ENCODE data around the gene TAF1. TPM values are rescaled to one million over a fixed set of nuclear protein-coding genes. Genes with fewer than 3 reads are reported as not detected.
"Not testable (repeated sequence)": the region's sequence is repeated elsewhere in the genome, so short reads cannot be mapped to it uniquely, and the experiment has no call there.

Gene TAF1
- total RNA-seq, 1 donor from 2014 or later = 23.3 TPM

- H3K4me1 ChIP-seq (ENCODE audit: insufficient read depth, low read length) = no peaks in the 10 kb centered on the region
- no peaks in the 10 kb centered on the region for H3K27me3 ChIP-seq (ENCODE audit: insufficient read depth, low read length)
- Mint-ChIP-seq H3K27me3 (ENCODE audit: low read depth, unreplicated experiment) (no peaks in the 10 kb centered on the region), H3K9me3 (ENCODE audit: unreplicated experiment) (peaks cover 2% of the 10 kb centered on the region), H3K4me3 (ENCODE audit: unreplicated experiment) (no peak overlapping the region), H3K27ac (ENCODE audit: unreplicated experiment) (no peak overlapping the region), H3K4me1 (ENCODE audit: low read depth, unreplicated experiment) (no peaks in the 10 kb centered on the region), H3K36me3 (ENCODE audit: low read depth, unreplicated experiment) (no peaks in the 10 kb centered on the region)
- no peaks in the 10 kb centered on the region for H3K36me3 ChIP-seq (ENCODE audit: insufficient read depth, low read length)
- no peak for TF ChIP-seq CTCF (IDR thresholded peaks at IDR 0.05; ENCODE audit: insufficient read depth, low read depth, low read length)
- TF ChIP-seq EZH2 (IDR thresholded peaks at IDR 0.05; ENCODE audit: insufficient read depth, low read length) = no peak
- no peaks in the 10 kb centered on the region for H3K79me2 ChIP-seq (ENCODE audit: insufficient read depth, low read length)
- no peak overlapping the region for H3K9ac ChIP-seq (ENCODE audit: low read length)
- no peak overlapping the region for H3K4me3 ChIP-seq (ENCODE audit: insufficient read depth, low read depth, low read length)
- H3K4me2 ChIP-seq (ENCODE audit: low read length) = no peak overlapping the region
- H4K20me1 ChIP-seq (ENCODE audit: insufficient read depth, low read length) = no peaks in the 10 kb centered on the region
- H3K9me3 ChIP-seq (ENCODE audit: insufficient read depth, low read depth, low read length) = no peaks in the 10 kb centered on the region
- no peak overlapping the region for H2AFZ ChIP-seq (ENCODE audit: low read depth, low read length)
- DNase-seq (ENCODE audit: low read depth) (no peak), FAIRE-seq (no peak)
- no peak overlapping the region for H3K27ac ChIP-seq (ENCODE audit: low read depth, low read length)
These were observed 138.2 kb downstream of the TAF1 start for GRCh38 chrX:71504346-71504745.

GRCh38 chrX:71509289-71509688 lies 143.1 kb downstream of the TAF1 start:
- H3K4me1 Mint-ChIP-seq (ENCODE audit: low read depth, unreplicated experiment) = no peaks in the 10 kb centered on the region
- Histone ChIP-seq H3K27ac (ENCODE audit: low read depth, low read length) (no peak overlapping the region), H3K4me2 (ENCODE audit: low read length) (no peak overlapping the region), H2AFZ (ENCODE audit: low read depth, low read length) (no peak overlapping the region), H3K79me2 (ENCODE audit: insufficient read depth, low read length) (no peaks in the 10 kb centered on the region), H3K4me1 (ENCODE audit: insufficient read depth, low read length) (no peaks in the 10 kb centered on the region), H3K9ac (ENCODE audit: low read length) (no peak overlapping the region), H3K27me3 (ENCODE audit: insufficient read depth, low read length) (no peaks in the 10 kb centered on the region), H3K4me3 (ENCODE audit: insufficient read depth, low read depth, low read length) (no peak overlapping the region), H3K9me3 (ENCODE audit: insufficient read depth, low read depth, low read length) (no peaks in the 10 kb centered on the region), H4K20me1 (ENCODE audit: insufficient read depth, low read length) (no peaks in the 10 kb centered on the region), H3K36me3 (ENCODE audit: insufficient read depth, low read length) (no peaks in the 10 kb centered on the region)
- H3K4me3 Mint-ChIP-seq (ENCODE audit: unreplicated experiment) = no peak overlapping the region
- no peak for FAIRE-seq
- H3K27me3 Mint-ChIP-seq (ENCODE audit: low read depth, unreplicated experiment) = peaks cover 3% of the 10 kb centered on the region
- H3K9me3 Mint-ChIP-seq (ENCODE audit: unreplicated experiment) = peaks cover 7% of the 10 kb centered on the region
- TF ChIP-seq EZH2 (IDR thresholded peaks at IDR 0.05; ENCODE audit: insufficient read depth, low read length) = no peak
- TF ChIP-seq CTCF (IDR thresholded peaks at IDR 0.05; ENCODE audit: insufficient read depth, low read depth, low read length) = no peak
- DNase-seq (ENCODE audit: low read depth) = no peak
- no peak overlapping the region for H3K27ac Mint-ChIP-seq (ENCODE audit: unreplicated experiment)
- H3K36me3 Mint-ChIP-seq (ENCODE audit: low read depth, unreplicated experiment) = no peaks in the 10 kb centered on the region

- peaks cover 7% of the 10 kb centered on the region for H3K9me3 Mint-ChIP-seq (ENCODE audit: unreplicated experiment)
- no peak for TF ChIP-seq CTCF (IDR thresholded peaks at IDR 0.05; ENCODE audit: insufficient read depth, low read depth, low read length)
- no peak for TF ChIP-seq EZH2 (IDR thresholded peaks at IDR 0.05; ENCODE audit: insufficient read depth, low read length)
- no peak for DNase-seq (ENCODE audit: low read depth)
- Histone ChIP-seq H2AFZ (ENCODE audit: low read depth, low read length) (no peak overlapping the region), H3K9me3 (ENCODE audit: insufficient read depth, low read depth, low read length) (no peaks in the 10 kb centered on the region), H3K4me1 (ENCODE audit: insufficient read depth, low read length) (no peaks in the 10 kb centered on the region), H3K9ac (ENCODE audit: low read length) (no peak overlapping the region), H3K4me2 (ENCODE audit: low read length) (no peak overlapping the region), H3K79me2 (ENCODE audit: insufficient read depth, low read length) (no peaks in the 10 kb centered on the region), H3K27ac (ENCODE audit: low read depth, low read length) (no peak overlapping the region), H4K20me1 (ENCODE audit: insufficient read depth, low read length) (no peaks in the 10 kb centered on the region), H3K4me3 (ENCODE audit: insufficient read depth, low read depth, low read length) (no peak overlapping the region), H3K27me3 (ENCODE audit: insufficient read depth, low read length) (no peaks in the 10 kb centered on the region), H3K36me3 (ENCODE audit: insufficient read depth, low read length) (no peaks in the 10 kb centered on the region)
- H3K27ac Mint-ChIP-seq (ENCODE audit: unreplicated experiment) = no peak overlapping the region
- no peak for FAIRE-seq
- H3K27me3 Mint-ChIP-seq (ENCODE audit: low read depth, unreplicated experiment) = peaks cover 3% of the 10 kb centered on the region
- H3K36me3 Mint-ChIP-seq (ENCODE audit: low read depth, unreplicated experiment) = no peaks in the 10 kb centered on the region
- peaks cover 2% of the 10 kb centered on the region for H3K4me1 Mint-ChIP-seq (ENCODE audit: low read depth, unreplicated experiment)
- no peak overlapping the region for H3K4me3 Mint-ChIP-seq (ENCODE audit: unreplicated experiment)
These were observed 144.0 kb downstream of the TAF1 start for GRCh38 chrX:71510161-71510560.

- not testable (repeated sequence) for H3K4me1 Mint-ChIP-seq (ENCODE audit: low read depth, unreplicated experiment); H3K27ac ChIP-seq (ENCODE audit: low read depth, low read length); H4K20me1 ChIP-seq (ENCODE audit: insufficient read depth, low read length); H3K27me3 Mint-ChIP-seq (ENCODE audit: low read depth, unreplicated experiment); H3K36me3 ChIP-seq (ENCODE audit: insufficient read depth, low read length); H3K27me3 ChIP-seq (ENCODE audit: insufficient read depth, low read length); H3K4me2 ChIP-seq (ENCODE audit: low read length); H3K4me3 Mint-ChIP-seq (ENCODE audit: unreplicated experiment); H3K4me1 ChIP-seq (ENCODE audit: insufficient read depth, low read length); FAIRE-seq; H3K4me3 ChIP-seq (ENCODE audit: insufficient read depth, low read depth, low read length); H3K9me3 ChIP-seq (ENCODE audit: insufficient read depth, low read depth, low read length); H3K36me3 Mint-ChIP-seq (ENCODE audit: low read depth, unreplicated experiment); DNase-seq (ENCODE audit: low read depth); H3K9me3 Mint-ChIP-seq (ENCODE audit: unreplicated experiment); H3K9ac ChIP-seq (ENCODE audit: low read length); H2AFZ ChIP-seq (ENCODE audit: low read depth, low read length); H3K79me2 ChIP-seq (ENCODE audit: insufficient read depth, low read length); H3K27ac Mint-ChIP-seq (ENCODE audit: unreplicated experiment)
These were observed 147.6 kb downstream of the TAF1 start for GRCh38 chrX:71513731-71514130.
